Astrocyte of the cerebellum (primary cell): ENCODE results near the gene IL1R1.

Source experiments
- DNase-seq: peaks from one replicate; pipeline ENCODE4 v3.0.0-alpha.2; 2011; ENCODE audit warnings: low read depth
- H3K4me3 ChIP-seq: 2 replicates; pipeline ENCODE4 v1.5.1; 2011; ENCODE audit warnings: mild to moderate bottlenecking, low read depth, low read length, moderate library complexity
- in situ Hi-C: cut with HindIII; loops from 2 replicates; pipeline ENCODE4 v1.10.0; 2017; ENCODE audit warnings: low sequenced_read_pairs
- TF ChIP-seq, protein P1 (sequence below): IDR thresholded peaks from 2 replicates; pipeline ENCODE4 v1.5.1; 2012; ENCODE audit warnings: low read length, low read depth, moderate library complexity, mild to moderate bottlenecking; ENCODE audit errors: missing control alignments

IL1R1 gene

DNA sequence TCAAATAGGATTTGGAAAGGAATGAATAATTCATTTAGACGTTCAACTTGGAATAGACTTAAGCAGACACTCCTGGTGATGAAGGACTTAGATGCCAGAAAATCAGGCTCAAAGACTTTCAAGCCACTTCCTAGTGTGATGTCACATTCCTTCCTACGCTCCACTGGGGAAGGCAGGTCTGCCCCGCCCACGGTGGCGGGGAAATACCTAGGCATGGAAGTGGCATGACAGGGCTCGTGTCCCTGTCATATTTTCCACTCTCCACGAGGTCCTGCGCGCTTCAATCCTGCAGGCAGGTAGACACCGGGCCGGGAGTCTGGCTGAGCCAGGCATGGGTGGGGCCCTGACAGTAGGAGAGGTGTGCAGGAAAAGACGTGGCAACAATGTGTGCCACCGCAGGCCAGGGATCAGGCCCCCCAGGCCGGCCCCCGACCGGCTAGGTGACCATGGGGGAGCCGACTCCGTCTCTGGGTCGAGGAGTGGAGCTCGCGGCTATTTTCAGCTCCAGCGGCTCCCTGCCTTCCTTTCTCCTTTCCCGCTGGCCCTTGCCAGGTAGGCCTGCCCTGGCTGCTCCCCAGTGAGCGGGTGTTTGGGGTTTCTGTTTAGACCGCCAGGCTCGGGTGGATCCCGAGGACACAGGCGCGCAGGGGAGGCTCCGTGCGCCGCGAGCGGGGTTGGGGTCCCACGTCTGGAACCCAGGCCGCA, 44.4 kb downstream of the IL1R1 start, which contains the start of gene IL1RL2:
IL1RL2 (plus strand) TSS at position 233 of the 705 bp plus-strand sequence. CDS start 845 bp downstream, outside the sequence.
- DNase-seq, result no peak
- in situ Hi-C loops, result no loop called here
- peak within 1 kb of the TSS; percentile 39 for H3K4me3 ChIP-seq
- TF ChIP-seq, protein P1, sequence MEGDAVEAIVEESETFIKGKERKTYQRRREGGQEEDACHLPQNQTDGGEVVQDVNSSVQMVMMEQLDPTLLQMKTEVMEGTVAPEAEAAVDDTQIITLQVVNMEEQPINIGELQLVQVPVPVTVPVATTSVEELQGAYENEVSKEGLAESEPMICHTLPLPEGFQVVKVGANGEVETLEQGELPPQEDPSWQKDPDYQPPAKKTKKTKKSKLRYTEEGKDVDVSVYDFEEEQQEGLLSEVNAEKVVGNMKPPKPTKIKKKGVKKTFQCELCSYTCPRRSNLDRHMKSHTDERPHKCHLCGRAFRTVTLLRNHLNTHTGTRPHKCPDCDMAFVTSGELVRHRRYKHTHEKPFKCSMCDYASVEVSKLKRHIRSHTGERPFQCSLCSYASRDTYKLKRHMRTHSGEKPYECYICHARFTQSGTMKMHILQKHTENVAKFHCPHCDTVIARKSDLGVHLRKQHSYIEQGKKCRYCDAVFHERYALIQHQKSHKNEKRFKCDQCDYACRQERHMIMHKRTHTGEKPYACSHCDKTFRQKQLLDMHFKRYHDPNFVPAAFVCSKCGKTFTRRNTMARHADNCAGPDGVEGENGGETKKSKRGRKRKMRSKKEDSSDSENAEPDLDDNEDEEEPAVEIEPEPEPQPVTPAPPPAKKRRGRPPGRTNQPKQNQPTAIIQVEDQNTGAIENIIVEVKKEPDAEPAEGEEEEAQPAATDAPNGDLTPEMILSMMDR, result no peak

DNA sequence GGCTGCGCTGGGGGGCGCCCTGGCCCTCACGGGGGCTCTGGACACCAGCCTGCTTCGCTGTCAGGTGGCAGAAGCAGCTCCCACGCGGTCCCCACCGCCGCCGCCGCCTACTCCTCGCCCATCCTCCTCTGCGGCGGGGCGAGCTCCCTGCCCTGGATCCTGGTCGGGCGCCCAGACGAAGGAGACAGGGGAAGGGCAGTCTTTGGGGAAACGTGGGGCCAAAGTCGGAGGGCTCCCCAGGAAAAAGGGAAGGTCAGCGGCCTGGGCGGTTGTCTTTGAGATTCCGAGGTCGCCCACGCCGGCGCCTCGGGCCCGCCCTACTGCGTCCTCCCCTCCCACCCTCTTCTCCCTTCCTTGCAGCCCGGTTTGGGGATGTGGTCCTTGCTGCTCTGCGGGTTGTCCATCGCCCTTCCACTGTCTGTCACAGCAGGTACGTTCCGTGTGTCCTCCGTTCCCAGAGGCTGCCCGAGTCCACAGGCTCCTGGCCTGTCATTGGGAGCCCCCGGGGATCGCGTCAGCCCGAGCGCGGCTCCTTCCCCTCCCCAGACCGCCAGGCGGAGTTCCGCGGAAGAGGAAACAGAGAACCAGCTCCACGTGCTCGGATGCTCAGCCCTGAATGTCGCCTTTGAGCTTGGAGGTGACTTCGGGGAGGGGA, 45.1 kb downstream of the IL1R1 start:
- H3K4me3 ChIP-seq, result peak overlapping the region; percentile 39
- no peak for DNase-seq
- in situ Hi-C loops, result no loop called here
- TF ChIP-seq, protein P1, result peak; percentile 43

DNA sequence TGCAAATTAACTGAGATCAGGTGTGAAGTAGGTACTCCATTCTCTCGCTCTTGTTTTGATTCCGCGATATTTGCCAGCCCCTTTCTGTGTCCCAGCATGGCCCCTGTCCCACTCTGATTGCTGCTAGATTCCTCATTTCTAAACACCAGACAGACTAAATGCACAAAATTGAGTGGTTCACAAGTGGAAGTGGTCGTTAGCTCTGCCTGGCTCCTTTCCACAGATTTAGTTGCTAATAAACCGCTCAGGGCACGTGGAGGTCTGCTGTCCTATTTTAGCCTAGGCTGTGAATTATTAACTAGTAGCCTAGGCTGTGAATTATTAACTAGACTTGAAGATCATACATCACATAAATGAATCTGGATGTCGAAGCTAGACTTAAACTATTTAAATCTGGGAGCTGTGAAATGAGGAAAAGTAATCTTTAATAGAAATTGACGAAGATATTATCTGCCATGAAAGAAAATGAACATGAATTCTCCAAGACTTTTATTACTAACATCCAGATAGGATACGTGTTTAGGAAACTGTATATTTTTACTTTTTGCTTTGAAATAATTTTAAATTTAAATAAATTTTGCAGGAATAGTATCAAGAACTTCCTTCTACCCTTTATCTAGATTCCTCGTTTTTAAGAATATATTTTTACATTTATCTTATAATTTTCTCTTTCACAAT, 48.0 kb downstream of the IL1R1 start:
- no peak for DNase-seq
- TF ChIP-seq, protein P1, result no peak
- no peak overlapping the region for H3K4me3 ChIP-seq
- in situ Hi-C loops, result no loop called here

DNA sequence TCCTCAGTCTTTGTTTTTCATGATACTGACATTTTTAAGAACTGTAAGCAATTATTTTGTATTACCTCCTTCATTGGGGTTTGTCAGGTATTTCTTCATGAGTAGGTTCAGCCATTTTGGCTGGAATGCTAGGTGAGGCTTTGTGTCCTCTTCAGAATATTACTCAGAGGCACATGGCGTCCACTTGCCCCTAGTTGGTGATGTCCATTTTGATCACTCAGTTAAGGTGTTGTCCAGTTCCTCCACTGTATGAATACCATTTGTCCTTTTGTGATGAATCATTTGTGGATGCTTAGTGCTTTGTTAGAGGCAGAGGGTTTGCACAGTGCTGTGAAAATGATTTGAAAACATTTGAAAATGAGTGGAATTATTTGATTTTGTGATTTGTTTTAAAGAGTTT, 49.0 kb downstream of the IL1R1 start:
- TF ChIP-seq, protein P1, result no peak
- H3K4me3 ChIP-seq, result no peak overlapping the region
- no peak for DNase-seq
- in situ Hi-C loops, result no loop called here

DNA sequence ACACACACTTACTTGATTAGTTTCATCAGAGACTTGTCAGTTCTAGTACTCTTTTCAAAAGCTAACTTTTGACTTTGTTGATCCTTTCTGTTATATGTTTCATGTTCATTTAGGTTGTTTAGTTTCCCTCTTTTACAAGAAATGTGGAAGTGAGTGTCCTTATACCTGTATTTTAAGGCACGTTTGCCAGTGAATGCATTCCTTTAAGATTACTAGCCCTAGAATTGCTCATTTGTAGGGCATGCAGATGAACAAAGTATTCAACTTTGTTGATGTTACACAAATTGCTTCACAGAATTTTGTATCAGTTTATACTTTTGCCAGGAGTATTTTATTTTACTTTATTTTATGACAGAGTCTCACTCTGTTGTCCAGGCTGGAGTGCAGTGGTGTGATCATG, 50.5 kb downstream of the IL1R1 start:
- no peak for DNase-seq
- in situ Hi-C loops, result no loop called here
- TF ChIP-seq, protein P1, result no peak
- no peak overlapping the region for H3K4me3 ChIP-seq

DNA sequence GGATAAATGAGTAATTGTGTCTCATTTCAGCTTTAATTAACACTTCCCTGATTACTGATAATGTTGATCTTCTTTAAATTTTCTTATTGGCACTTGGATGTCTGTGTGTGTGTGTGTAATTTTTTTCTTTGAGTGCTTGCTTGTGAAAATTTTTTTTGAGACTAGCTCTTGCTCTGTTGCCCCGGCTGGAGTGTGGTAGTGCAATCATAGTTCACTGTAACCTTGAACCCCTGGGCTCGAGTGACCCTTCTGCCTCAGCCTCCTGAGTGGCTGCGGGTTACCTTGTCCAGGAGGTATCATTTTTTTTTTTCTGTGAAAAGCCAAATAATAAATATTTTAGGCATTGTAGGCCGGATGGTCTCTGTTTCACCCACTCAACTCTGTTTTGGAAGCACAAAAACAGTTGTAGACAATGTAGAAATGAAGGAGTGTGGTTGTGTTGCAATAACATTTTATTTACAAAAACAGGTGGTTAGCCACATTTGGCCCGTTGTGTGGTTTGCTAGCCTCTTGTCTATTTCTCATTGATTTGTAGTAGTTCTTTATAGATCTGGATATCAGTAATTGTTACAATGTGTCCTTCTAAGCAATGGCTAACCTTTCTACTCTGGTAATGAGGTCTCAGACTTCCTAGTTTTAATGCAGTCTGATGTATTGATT, 52.2 kb downstream of the IL1R1 start:
- no peak overlapping the region for H3K4me3 ChIP-seq
- in situ Hi-C loops, result no loop called here
- TF ChIP-seq, protein P1, result no peak
- no peak for DNase-seq
